NCI-H69 (cell line): ENCODE results near the gene BCL7B.
"Not testable (repeated sequence)": the region's sequence is repeated elsewhere in the genome, so short reads cannot be mapped to it uniquely, and the experiment has no call there.

Source experiments
- DNase-seq: peaks from one replicate; lab custom pipeline; 2025; lab: John Stamatoyannopoulos, UW

Gene BCL7B

GRCh38 chr7:73535918-73536317, 21.6 kb downstream of the BCL7B start:
- not testable (repeated sequence) for DNase-seq

- peak; percentile 70 for DNase-seq
Measured at GRCh38 chr7:73533742-73534141, 23.7 kb downstream of the BCL7B start.

GRCh38 chr7:73532224-73532623, 25.3 kb downstream of the BCL7B start:
- no peak for DNase-seq

- no peak for DNase-seq
Measured at GRCh38 chr7:73530800-73531199, 26.7 kb downstream of the BCL7B start.

GRCh38 chr7:73526896-73527821, 30.3 kb downstream of the BCL7B start:
- peak; percentile 95 for DNase-seq

GRCh38 chr7:73526158-73526494, 31.4 kb downstream of the BCL7B start:
- DNase-seq = not testable (repeated sequence)

- peak; percentile 100 for DNase-seq
Measured at GRCh38 chr7:73522105-73522872, 35.2 kb downstream of the BCL7B start, which contains the start of gene BAZ1B. TSS of gene BAZ1B (minus strand) at chr7:73522293. CDS start at chr7:73521933, 360 bp downstream.

- peak; percentile 96 for DNase-seq
Measured at GRCh38 chr7:73521636-73522104, 35.8 kb downstream of the BCL7B start.

- DNase-seq = peak; percentile 73
Measured at GRCh38 chr7:73520673-73521635, 36.5 kb downstream of the BCL7B start.

- DNase-seq = peak; percentile 57
Measured at GRCh38 chr7:73519867-73520672, 37.4 kb downstream of the BCL7B start.

- DNase-seq = no peak
Measured at GRCh38 chr7:73518470-73518869, 39.0 kb downstream of the BCL7B start.

GRCh38 chr7:73517241-73517995, 40.1 kb downstream of the BCL7B start:
- no peak for DNase-seq

- no peak for DNase-seq
Measured at GRCh38 chr7:73515178-73515577, 42.3 kb downstream of the BCL7B start.

GRCh38 chr7:73512018-73512780, 45.3 kb downstream of the BCL7B start:
- DNase-seq = no peak

GRCh38 chr7:73509463-73509862, 48.0 kb downstream of the BCL7B start:
- DNase-seq = no peak

- DNase-seq = no peak
Measured at GRCh38 chr7:73507556-73507955, 49.9 kb downstream of the BCL7B start.

- no peak for DNase-seq
Measured at GRCh38 chr7:73504920-73505319, 52.6 kb downstream of the BCL7B start.

- no peak for DNase-seq
Measured at GRCh38 chr7:73504017-73504416, 53.5 kb downstream of the BCL7B start.

- no peak for DNase-seq
Measured at GRCh38 chr7:73503229-73503628, 54.3 kb downstream of the BCL7B start.
